Measurements from ENCODE around the gene PRKACG.

The PRKACG gene

GRCh38 chr9:69036309-69036708, 22.4 kb upstream of the PRKACG start:
- H3K9me3 ChIP-seq (replicated peaks; ENCODE audit: insufficient read depth, low read length) = no peaks in the 10 kb centered on the region
- H2AFZ ChIP-seq (ENCODE audit: low read length) = peak overlapping the region; percentile 93
- peak overlapping the region; percentile 92 for H3K4me2 ChIP-seq (ENCODE audit: low read depth, low read length)
- peak overlapping the region; percentile 98 for H3K4me3 ChIP-seq (ENCODE audit: low read length)
- peaks cover 8% of the 10 kb centered on the region for H3K4me1 ChIP-seq (ENCODE audit: low read length)
- DNase-seq = peak; percentile 45
- peak overlapping the region; percentile 87 for H3K27ac ChIP-seq (ENCODE audit: low read length)
- peaks cover 55% of the 10 kb centered on the region for H3K79me2 ChIP-seq (ENCODE audit: low read length)
- peaks cover 8% of the 10 kb centered on the region; the same call in 1 of the 2 replicates for H3F3A ChIP-seq (ENCODE audit: insufficient read depth, low read length)
- no peak for TF ChIP-seq CTCF (IDR thresholded peaks at IDR 0.05; ENCODE audit: low read length)
- H3K9me2 ChIP-seq (replicated peaks; ENCODE audit: insufficient read depth, low read length) = no peaks in the 10 kb centered on the region
- no peaks in the 10 kb centered on the region for H3K27me3 ChIP-seq (replicated peaks; ENCODE audit: insufficient read depth, low read length)
- no peaks in the 10 kb centered on the region for H3K36me3 ChIP-seq (replicated peaks; ENCODE audit: insufficient read depth, low read length)
- no peaks in the 10 kb centered on the region for H4K20me1 ChIP-seq (ENCODE audit: insufficient read depth, low read length)
- peak overlapping the region; percentile 91 for H3K9ac ChIP-seq (ENCODE audit: low read length)

DNA sequence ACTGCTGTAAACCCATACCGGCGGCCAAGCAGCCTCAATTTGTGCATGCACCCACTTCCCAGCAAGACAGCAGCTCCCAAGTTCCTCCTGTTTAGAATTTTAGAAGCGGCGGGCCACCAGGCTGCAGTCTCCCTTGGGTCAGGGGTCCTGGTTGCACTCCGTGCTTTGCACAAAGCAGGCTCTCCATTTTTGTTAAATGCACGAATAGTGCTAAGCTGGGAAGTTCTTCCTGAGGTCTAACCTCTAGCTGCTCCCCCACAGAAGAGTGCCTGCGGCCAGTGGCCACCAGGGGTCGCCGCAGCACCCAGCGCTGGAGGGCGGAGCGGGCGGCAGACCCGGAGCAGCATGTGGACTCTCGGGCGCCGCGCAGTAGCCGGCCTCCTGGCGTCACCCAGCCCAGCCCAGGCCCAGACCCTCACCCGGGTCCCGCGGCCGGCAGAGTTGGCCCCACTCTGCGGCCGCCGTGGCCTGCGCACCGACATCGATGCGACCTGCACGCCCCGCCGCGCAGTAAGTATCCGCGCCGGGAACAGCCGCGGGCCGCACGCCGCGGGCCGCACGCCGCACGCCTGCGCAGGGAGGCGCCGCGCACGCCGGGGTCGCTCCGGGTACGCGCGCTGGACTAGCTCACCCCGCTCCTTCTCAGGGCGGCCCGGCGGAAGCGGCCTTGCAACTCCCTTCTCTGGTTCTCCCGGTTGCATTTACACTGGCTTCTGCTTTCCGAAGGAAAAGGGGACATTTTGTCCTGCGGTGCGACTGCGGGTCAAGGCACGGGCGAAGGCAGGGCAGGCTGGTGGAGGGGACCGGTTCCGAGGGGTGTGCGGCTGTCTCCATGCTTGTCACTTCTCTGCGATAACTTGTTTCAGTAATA, 21.8 kb upstream of the PRKACG start, which contains the start of gene FXN:
TSS of gene FXN (plus strand) at position 315 of the 871 bp plus-strand sequence. CDS start at position 346, 31 bp downstream.
- Histone ChIP-seq H3K4me1 (ENCODE audit: low read length) (peaks cover 8% of the 10 kb centered on the region), H3K9me2 (replicated peaks; ENCODE audit: insufficient read depth, low read length) (no peaks in the 10 kb centered on the region), H3K9me3 (replicated peaks; ENCODE audit: insufficient read depth, low read length) (no peaks in the 10 kb centered on the region), H3K9ac (ENCODE audit: low read length) (peak within 1 kb of the TSS; percentile 91), H3K4me2 (ENCODE audit: low read depth, low read length) (peak within 1 kb of the TSS; percentile 92), H3F3A (ENCODE audit: insufficient read depth, low read length) (peaks cover 8% of the 10 kb centered on the region; the same call in 1 of the 2 replicates), H2AFZ (ENCODE audit: low read length) (peak within 1 kb of the TSS; percentile 93), H3K27ac (ENCODE audit: low read length) (peak within 1 kb of the TSS; percentile 87), H3K79me2 (ENCODE audit: low read length) (peaks cover 49% of the 10 kb centered on the region), H3K27me3 (replicated peaks; ENCODE audit: insufficient read depth, low read length) (no peaks in the 10 kb centered on the region), H4K20me1 (ENCODE audit: insufficient read depth, low read length) (no peaks in the 10 kb centered on the region), H3K36me3 (replicated peaks; ENCODE audit: insufficient read depth, low read length) (no peaks in the 10 kb centered on the region), H3K4me3 (ENCODE audit: low read length) (peak within 1 kb of the TSS; percentile 98)
- peak; percentile 74 for DNase-seq
- TF ChIP-seq CTCF (IDR thresholded peaks at IDR 0.05; ENCODE audit: low read length) (peak; percentile 96), EZH2phosphoT487 (IDR thresholded peaks at IDR 0.05; ENCODE audit: low read length) (no peak)

GRCh38 chr9:69034071-69034470, 20.2 kb upstream of the PRKACG start:
- peaks cover 8% of the 10 kb centered on the region; the same call in 1 of the 2 replicates for H3F3A ChIP-seq (ENCODE audit: insufficient read depth, low read length)
- no peak for TF ChIP-seq EZH2 (optimal IDR thresholded peaks at IDR 0.05; ENCODE audit: low read depth, low read length)
- no peak for TF ChIP-seq EZH2phosphoT487 (IDR thresholded peaks at IDR 0.05; ENCODE audit: low read length)
- no peak for TF ChIP-seq CTCF (IDR thresholded peaks at IDR 0.05; ENCODE audit: low read length)
- no peaks in the 10 kb centered on the region for H4K20me1 ChIP-seq (ENCODE audit: insufficient read depth, low read length)
- DNase-seq = no peak
- peaks cover 35% of the 10 kb centered on the region for H3K79me2 ChIP-seq (ENCODE audit: low read length)
- no peak overlapping the region for H3K27ac ChIP-seq (ENCODE audit: low read length)
- no peak overlapping the region for H2AFZ ChIP-seq (ENCODE audit: low read length)
- 0 out of 2 replicates have a peak, but pooled peaks cover 4% of the 10 kb centered on the region for H3K9me3 ChIP-seq (replicated peaks; ENCODE audit: insufficient read depth, low read length)
- no peaks in the 10 kb centered on the region for H3K9me2 ChIP-seq (replicated peaks; ENCODE audit: insufficient read depth, low read length)
- no peaks in the 10 kb centered on the region for H3K36me3 ChIP-seq (replicated peaks; ENCODE audit: insufficient read depth, low read length)
- H3K4me1 ChIP-seq (ENCODE audit: low read length) = peaks cover 8% of the 10 kb centered on the region
- H3K27me3 ChIP-seq (replicated peaks; ENCODE audit: insufficient read depth, low read length) = no peaks in the 10 kb centered on the region
- no peak overlapping the region for H3K4me2 ChIP-seq (ENCODE audit: low read depth, low read length)
- H3K9ac ChIP-seq (ENCODE audit: low read length) = no peak overlapping the region
- no peak overlapping the region for H3K4me3 ChIP-seq (ENCODE audit: low read length)

Data from MM.1S (cell line).